Colonic mucosa (tissue), 4 donors: ENCODE results near the gene TCERG1L. TPM values are rescaled to one million over a fixed set of nuclear protein-coding genes. Genes with fewer than 3 reads are reported as not detected.

Experiments used
- DNase-seq: peaks from one replicate; pipeline ENCODE4 v3.0.0-alpha.2; 2020
- H3K27ac ChIP-seq: fragments of 200-600 bp; one replicate; pipeline ENCODE4 v1.8.0; 2021
- H3K27me3 ChIP-seq: fragments of 200-600 bp; one replicate; pipeline ENCODE4 v1.8.0; 2021
- H3K36me3 ChIP-seq: fragments of 200-600 bp; one replicate; pipeline ENCODE4 v1.8.0; 2021
- H3K4me1 ChIP-seq: fragments of 200-600 bp; one replicate; pipeline ENCODE4 v1.8.0; 2021; ENCODE audit warnings: mild to moderate bottlenecking
- H3K4me3 ChIP-seq: fragments of 200-600 bp; one replicate; pipeline ENCODE4 v1.8.0; 2021
- H3K9ac ChIP-seq, 2 donors: one replicate each; pipeline ENCODE4 v1.7.0; 2013; ENCODE audit warnings: control low read depth in 2 of 2, low read depth in 2 of 2, low read length in 2 of 2
- H3K9me3 ChIP-seq: fragments of 200-600 bp; one replicate; pipeline ENCODE4 v1.8.0; 2021
- intact Hi-C: fragments of 100-400 bp; cut with DNase I; formaldehyde crosslinking; loops from one replicate; pipeline ENCODE4 v1.14.1; 2022
- total RNA-seq, 2 donors: library from RNA; stranded (reverse); fragmentation: NEBNext Ultra II Directional in 1 of 2; extraction: Animal tissue kit (Norgen Biotek cat#: 25700) in 1 of 2; gene quantifications; one replicate each; pipeline ENCODE4 v1.2.1, GENCODE V29; 2021
- TF ChIP-seq, protein P1 (sequence below): fragments of 200-600 bp; IDR thresholded peaks from one replicate; pipeline ENCODE4 v1.8.0; 2022; ENCODE audit warnings: antibody characterized with exemption, mild to moderate bottlenecking
- donor health status: healthy.
- donor health status: DM: no; HTN: no; CAD: no.
- donor health status: DM: no; HTN: no; CAD: no.

TCERG1L gene
- total RNA-seq, 2 donors from 2014 or later: not detected

- no peaks in the 10 kb centered on the region for H3K4me1 ChIP-seq
- TF ChIP-seq, protein P1, sequence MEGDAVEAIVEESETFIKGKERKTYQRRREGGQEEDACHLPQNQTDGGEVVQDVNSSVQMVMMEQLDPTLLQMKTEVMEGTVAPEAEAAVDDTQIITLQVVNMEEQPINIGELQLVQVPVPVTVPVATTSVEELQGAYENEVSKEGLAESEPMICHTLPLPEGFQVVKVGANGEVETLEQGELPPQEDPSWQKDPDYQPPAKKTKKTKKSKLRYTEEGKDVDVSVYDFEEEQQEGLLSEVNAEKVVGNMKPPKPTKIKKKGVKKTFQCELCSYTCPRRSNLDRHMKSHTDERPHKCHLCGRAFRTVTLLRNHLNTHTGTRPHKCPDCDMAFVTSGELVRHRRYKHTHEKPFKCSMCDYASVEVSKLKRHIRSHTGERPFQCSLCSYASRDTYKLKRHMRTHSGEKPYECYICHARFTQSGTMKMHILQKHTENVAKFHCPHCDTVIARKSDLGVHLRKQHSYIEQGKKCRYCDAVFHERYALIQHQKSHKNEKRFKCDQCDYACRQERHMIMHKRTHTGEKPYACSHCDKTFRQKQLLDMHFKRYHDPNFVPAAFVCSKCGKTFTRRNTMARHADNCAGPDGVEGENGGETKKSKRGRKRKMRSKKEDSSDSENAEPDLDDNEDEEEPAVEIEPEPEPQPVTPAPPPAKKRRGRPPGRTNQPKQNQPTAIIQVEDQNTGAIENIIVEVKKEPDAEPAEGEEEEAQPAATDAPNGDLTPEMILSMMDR: no peak
- no peaks in the 10 kb centered on the region for H3K36me3 ChIP-seq
- H3K9me3 ChIP-seq: no peaks in the 10 kb centered on the region
- H3K9ac ChIP-seq: no peak overlapping the region
- DNase-seq: no peak
- H3K27ac ChIP-seq: no peak overlapping the region
- no peaks in the 10 kb centered on the region for H3K27me3 ChIP-seq
- no peak overlapping the region for H3K4me3 ChIP-seq
- intact Hi-C loops: no loop called here
Observed at GRCh38 chr10:131354380-131354779, 42.9 kb upstream of the TCERG1L start.

DNA sequence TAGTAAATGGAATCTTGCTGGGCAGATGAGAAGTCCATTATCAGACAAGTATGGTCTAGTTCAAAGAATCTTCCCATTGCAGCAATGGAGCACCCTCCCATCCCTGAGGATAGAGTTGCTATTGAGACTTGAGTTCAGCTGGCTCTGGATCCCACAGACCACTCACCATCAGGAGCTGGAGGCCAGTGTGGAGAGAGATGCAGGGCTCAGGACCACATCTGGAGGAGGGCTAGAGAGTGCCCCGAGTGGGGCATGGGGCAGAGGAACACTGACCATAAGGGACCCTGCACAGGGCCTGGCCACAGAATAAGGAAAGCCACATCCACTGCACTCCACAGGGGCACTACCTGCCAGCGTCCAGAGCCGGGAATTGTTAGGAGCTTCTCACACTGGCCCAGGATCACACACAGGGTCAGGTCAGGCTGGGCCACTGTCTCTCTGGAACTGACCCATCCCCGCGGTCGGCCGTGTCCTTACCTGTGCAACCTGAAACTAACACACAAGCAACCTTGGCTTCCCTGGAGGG, 41.3 kb upstream of the TCERG1L start:
- DNase-seq: no peak
- no peak overlapping the region for H3K9ac ChIP-seq
- TF ChIP-seq, protein P1: no peak
- no peaks in the 10 kb centered on the region for H3K9me3 ChIP-seq
- no peak overlapping the region for H3K27ac ChIP-seq
- H3K27me3 ChIP-seq: no peaks in the 10 kb centered on the region
- intact Hi-C loops: no loop called here
- no peaks in the 10 kb centered on the region for H3K4me1 ChIP-seq
- no peaks in the 10 kb centered on the region for H3K36me3 ChIP-seq
- no peak overlapping the region for H3K4me3 ChIP-seq

DNA sequence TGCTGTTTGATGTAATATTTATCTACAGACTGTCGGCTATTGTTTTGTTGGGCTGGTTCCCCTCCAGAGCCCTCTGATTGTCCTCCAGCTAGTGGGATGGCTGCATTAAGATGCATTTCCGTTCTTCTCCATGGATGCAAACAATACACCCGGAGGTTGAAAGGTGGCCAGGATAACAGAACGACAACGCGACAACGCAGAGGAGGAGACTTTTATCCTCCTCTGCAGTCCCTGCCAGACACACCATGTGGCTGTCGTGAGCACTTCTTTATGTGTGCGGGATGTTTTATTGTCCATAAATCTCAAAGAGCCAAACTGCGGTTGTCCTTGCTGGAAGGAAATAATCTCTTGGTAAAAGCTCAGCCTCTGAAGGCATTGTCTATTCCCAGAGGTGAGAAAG, 39.1 kb upstream of the TCERG1L start:
- intact Hi-C loops: no loop called here
- TF ChIP-seq, protein P1: no peak
- H3K9me3 ChIP-seq: no peaks in the 10 kb centered on the region
- H3K4me3 ChIP-seq: no peak overlapping the region
- H3K27ac ChIP-seq: no peak overlapping the region
- no peaks in the 10 kb centered on the region for H3K36me3 ChIP-seq
- no peaks in the 10 kb centered on the region for H3K27me3 ChIP-seq
- no peaks in the 10 kb centered on the region for H3K4me1 ChIP-seq
- no peak for DNase-seq
- no peak overlapping the region for H3K9ac ChIP-seq

DNA sequence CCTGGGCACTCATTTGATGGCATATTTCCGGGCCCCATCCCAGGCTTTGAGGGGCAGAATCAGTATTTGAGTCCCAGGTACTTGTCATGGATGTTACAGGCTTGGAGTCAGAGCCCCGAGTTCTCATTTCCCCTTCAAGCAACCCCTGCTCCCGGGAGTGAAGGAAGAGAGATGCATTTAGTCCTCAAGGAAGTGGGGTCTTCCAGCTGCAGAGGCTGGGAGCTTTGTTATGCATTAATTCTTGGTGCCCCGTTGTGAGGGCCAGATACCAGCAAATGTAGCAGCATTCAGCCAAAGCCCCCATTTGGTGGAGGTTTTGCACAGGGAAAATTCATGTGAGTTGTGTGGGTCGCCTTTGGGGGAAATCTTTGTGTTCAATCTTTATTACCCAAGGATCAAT, 38.7 kb upstream of the TCERG1L start:
- H3K27me3 ChIP-seq: no peaks in the 10 kb centered on the region

DNA sequence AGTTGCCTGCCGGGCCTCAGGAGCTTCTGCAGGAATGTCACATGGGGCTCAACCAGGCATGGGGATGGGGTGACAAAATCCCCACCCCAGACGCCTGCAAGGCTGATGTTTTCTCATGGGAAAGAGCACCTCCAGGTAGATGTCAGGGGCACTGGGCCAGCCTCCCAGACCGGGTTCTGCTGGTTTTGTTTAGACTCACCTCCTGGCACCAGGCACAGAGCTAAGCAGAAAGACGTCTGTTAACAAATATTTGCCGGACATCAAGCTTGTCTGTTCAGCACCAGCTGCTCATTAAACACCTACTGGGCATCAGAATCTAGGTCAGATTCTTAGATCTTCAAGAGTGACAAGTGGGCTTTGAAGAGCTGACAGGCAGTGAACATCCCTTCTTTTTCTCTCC, 34.9 kb upstream of the TCERG1L start:
- H3K9me3 ChIP-seq: no peaks in the 10 kb centered on the region
- H3K4me3 ChIP-seq: no peak overlapping the region
- H3K9ac ChIP-seq: no peak overlapping the region
- H3K27ac ChIP-seq: no peak overlapping the region
- DNase-seq: no peak
- H3K4me1 ChIP-seq: no peaks in the 10 kb centered on the region
- intact Hi-C loops: no loop called here
- no peaks in the 10 kb centered on the region for H3K36me3 ChIP-seq
- H3K27me3 ChIP-seq: no peaks in the 10 kb centered on the region
- TF ChIP-seq, protein P1: no peak

More for the DNA sequence above, 38.7 kb upstream of the TCERG1L start:
- intact Hi-C loops: no loop called here
- TF ChIP-seq, protein P1: no peak
- Histone ChIP-seq H3K9me3 (no peaks in the 10 kb centered on the region), H3K4me1 (no peaks in the 10 kb centered on the region), H3K36me3 (no peaks in the 10 kb centered on the region), H3K27ac (no peak overlapping the region), H3K9ac (no peak overlapping the region), H3K4me3 (no peak overlapping the region)
- DNase-seq: no peak

- Histone ChIP-seq H3K9ac (no peak overlapping the region), H3K27ac (no peak overlapping the region), H3K9me3 (no peaks in the 10 kb centered on the region), H3K4me1 (no peaks in the 10 kb centered on the region), H3K4me3 (no peak overlapping the region), H3K27me3 (no peaks in the 10 kb centered on the region), H3K36me3 (no peaks in the 10 kb centered on the region)
- intact Hi-C loops: no loop called here
- no peak for DNase-seq
- TF ChIP-seq, protein P1: no peak
Observed at GRCh38 chr10:131345691-131346090, 34.2 kb upstream of the TCERG1L start.
